ENCODE measurements around the gene RSPRY1. TPM values are rescaled to one million over a fixed set of nuclear protein-coding genes. Genes with fewer than 3 reads are reported as not detected.
A peak's percentile ranks its signal among the peaks of the same experiment; 100 is the strongest.

RSPRY1 gene
- total and polyA plus RNA-seq, 2 of the 4 experiments (the other 2 are of a cell fraction): 25.2 to 62.2 TPM

GRCh38 chr16:57278494-57278893, 92.4 kb downstream of the RSPRY1 start:
- Histone ChIP-seq H2AFZ (replicated peaks; ENCODE audit: low read length, poor library complexity) (peak overlapping the region; percentile 51), H3K56ac (ENCODE audit: extremely low read depth, insufficient read depth, low read length) (no peak overlapping the region), H3K9me1 (ENCODE audit: insufficient read depth, low read length) (no peaks in the 10 kb centered on the region), H4K20me1 (ENCODE audit: insufficient read depth, low read length) (peaks cover 2% of the 10 kb centered on the region; the same call in 1 of the 2 replicates), H3K9ac (ENCODE audit: low read depth, low read length) (no peak overlapping the region), H3K27me3 (ENCODE audit: control insufficient read depth, insufficient read depth, low read length) (peaks cover 40% of the 10 kb centered on the region), H3K36me3 (ENCODE audit: control insufficient read depth, insufficient read depth, low read length) (no peaks in the 10 kb centered on the region), H3K27ac (ENCODE audit: insufficient read depth, low read length) (no peak overlapping the region), H3K4me1 (ENCODE audit: control insufficient read depth, insufficient read depth, low read length) (no peaks in the 10 kb centered on the region), H3K4ac (ENCODE audit: low read depth, low read length) (no peak overlapping the region), H2BK20ac (ENCODE audit: low read depth, low read length) (no peak overlapping the region), H3K79me1 (ENCODE audit: low read depth in 1 of 2, low read length in 2 of 2) (no peaks in the 10 kb centered on the region), H2BK5ac (ENCODE audit: low read depth, low read length, poor library complexity, severe bottlenecking) (no peak overlapping the region), H2BK15ac (ENCODE audit: low read depth, low read length) (no peak overlapping the region), H2AK5ac (ENCODE audit: low read depth, low read length) (no peak overlapping the region; the same call in 1 of the 2 replicates), H3K18ac (ENCODE audit: low read depth, low read length) (no peak overlapping the region), H3K23ac (ENCODE audit: low read depth, low read length) (0 out of 2 replicates have a peak overlapping the region, but pooled peaks have one; percentile 38), H3K4me3 (ENCODE audit: insufficient read depth, low read depth, low read length) (no peak overlapping the region), H3K9me3 (ENCODE audit: control insufficient read depth, insufficient read depth, low read length) (no peaks in the 10 kb centered on the region), H4K8ac (ENCODE audit: low read depth in 2 of 2, low read length in 2 of 2) (no peak overlapping the region), H3K14ac (replicated peaks; ENCODE audit: low read depth, low read length) (no peak overlapping the region), H2BK120ac (ENCODE audit: low read depth, low read length) (no peak overlapping the region), H2AK9ac (replicated peaks; ENCODE audit: low read depth, low read length, poor library complexity) (no peak overlapping the region), H4K5ac (ENCODE audit: low read depth, low read length) (no peak overlapping the region), H4K91ac (ENCODE audit: insufficient read depth, low read depth, low read length) (no peak overlapping the region), H3K4me2 (ENCODE audit: low read depth, low read length) (no peak overlapping the region)
- dilution Hi-C loops (cut with HindIII; ENCODE audit: low sequenced_read_pairs, unreplicated experiment) (no loop called here), in situ Hi-C loops (cut with MboI; ENCODE audit: low sequenced_read_pairs) (no loop called here), intact Hi-C loops (cut with micrococcal nuclease) (no loop called here)
- BruUV-seq (replicated peaks): no TSS peak
- 69% methylated on average over 2 of the region's 4 CpGs; no CpG with 5 or more reads in 1 of the 2 experiments for WGBS, 2 experiments (ENCODE audit: extremely low coverage in 2 of 2, insufficient read length in 1 of 2)
- ATAC-seq (ENCODE audit: low read depth): no peak
- DNase-seq: no peak
- CTCF ChIA-PET: no interaction called here
- POLR2A ChIA-PET (ENCODE audit: unreplicated experiment): no interaction called here
- TF ChIP-seq MAFK (IDR thresholded peaks at IDR 0.05; ENCODE audit: low read depth, low read length): no peak
- TF ChIP-seq CHD1 (IDR thresholded peaks at IDR 0.05; ENCODE audit: low read depth, low read length): no peak
- TF ChIP-seq FOS (IDR thresholded peaks at IDR 0.05; ENCODE audit: low read depth, low read length): no peak
- no peak for TF ChIP-seq NFE2L2 (IDR thresholded peaks at IDR 0.05; ENCODE audit: low read depth, low read length)
- TF ChIP-seq SMC3 (IDR thresholded peaks at IDR 0.05; ENCODE audit: low read depth, low read length): no peak
- TF ChIP-seq MAZ (IDR thresholded peaks at IDR 0.05; ENCODE audit: borderline replicate concordance, low read depth, low read length): no peak
- TF ChIP-seq CTCF (conservative IDR thresholded peaks at IDR 0.05; ENCODE audit: low read depth, low read length): no peak
- no peak for TF ChIP-seq RCOR1 (IDR thresholded peaks at IDR 0.05; ENCODE audit: insufficient replicate concordance, low read length)
- no peak for TF ChIP-seq MXI1 (IDR thresholded peaks at IDR 0.05; ENCODE audit: borderline replicate concordance, low read depth, low read length)
- no peak for TF ChIP-seq POLR2A (IDR thresholded peaks at IDR 0.05; ENCODE audit: low read depth, low read length)
- TF ChIP-seq USF2 (IDR thresholded peaks at IDR 0.05; ENCODE audit: low read depth, low read length): no peak
- TF ChIP-seq RFX5 (IDR thresholded peaks at IDR 0.05; ENCODE audit: low read depth, low read length): no peak
- no peak for TF ChIP-seq CEBPB (IDR thresholded peaks at IDR 0.05; ENCODE audit: low read depth, low read length)
- no peak for TF ChIP-seq ELK1 (IDR thresholded peaks at IDR 0.05; ENCODE audit: borderline replicate concordance, low read depth, low read length)
- TF ChIP-seq BHLHE40 (IDR thresholded peaks at IDR 0.05; ENCODE audit: low read depth, low read length): no peak
- TF ChIP-seq RAD21 (IDR thresholded peaks at IDR 0.05; ENCODE audit: low read length): no peak
